ENCODE results near the gene CYB5A.

CYB5A gene

GRCh38 chr18:74274700-74275099 lies 17.1 kb downstream of the CYB5A start:
- CTCF ChIA-PET, result interaction anchor here (0.5 kb wide), 1 partner anchor 122 kb away, joined by 3 read pairs; no protein-coding TSS in a partner anchor
- Histone ChIP-seq H3K4me3 (ENCODE audit: low read depth, low read length) (no peak overlapping the region), H3K36me3 (ENCODE audit: control insufficient read depth in 2 of 2, insufficient read depth in 1 of 2, low read length in 2 of 2) (no peaks in the 10 kb centered on the region), H3K9me3 (ENCODE audit: control insufficient read depth, insufficient read depth, low read depth, low read length) (no peaks in the 10 kb centered on the region), H3K27ac (ENCODE audit: extremely low read depth, low read depth, low read length) (no peak overlapping the region), H3K4me1 (ENCODE audit: control insufficient read depth, insufficient read depth, low read length) (peaks cover 2% of the 10 kb centered on the region; the same call in 1 of the 2 replicates)
- TF ChIP-seq ZNF2 (tag by site-specific recombination; IDR thresholded peaks at IDR 0.05) (no peak), REPIN1 (tag by site-specific recombination; IDR thresholded peaks at IDR 0.05; ENCODE audit: low read depth) (no peak), OSR2 (tag by site-specific recombination; IDR thresholded peaks at IDR 0.05) (no peak), ZEB2 (tag by site-specific recombination; IDR thresholded peaks at IDR 0.05) (no peak), ZNF18 (tag by site-specific recombination; IDR thresholded peaks at IDR 0.05) (no peak), FEZF1 (tag by site-specific recombination; IDR thresholded peaks at IDR 0.05) (no peak), ZBTB1 (tag by site-specific recombination; IDR thresholded peaks at IDR 0.05) (no peak), HOXC10 (CRISPR knock-in tag; IDR thresholded peaks at IDR 0.05) (no peak), PBX3 (CRISPR knock-in tag; IDR thresholded peaks at IDR 0.05) (no peak), ZNF140 (tag by site-specific recombination; IDR thresholded peaks at IDR 0.05) (no peak), ZNF175 (tag by site-specific recombination; IDR thresholded peaks at IDR 0.05) (no peak), ZNF223 (tag by site-specific recombination; IDR thresholded peaks at IDR 0.05) (no peak), ZNF707 (tag by site-specific recombination; IDR thresholded peaks at IDR 0.05) (no peak), ZNF16 (tag by site-specific recombination; IDR thresholded peaks at IDR 0.05; ENCODE audit: low read depth) (no peak)
- POLR2A ChIA-PET, result no interaction called here

- H3K27ac ChIP-seq (ENCODE audit: extremely low read depth, low read depth, low read length), result no peak overlapping the region
- H3K36me3 ChIP-seq (ENCODE audit: control insufficient read depth in 2 of 2, insufficient read depth in 1 of 2, low read length in 2 of 2), result no peaks in the 10 kb centered on the region
- H3K4me1 ChIP-seq (ENCODE audit: control insufficient read depth, insufficient read depth, low read length), result peaks cover 4% of the 10 kb centered on the region; the same call in 1 of the 2 replicates
- no peaks in the 10 kb centered on the region for H3K9me3 ChIP-seq (ENCODE audit: control insufficient read depth, insufficient read depth, low read depth, low read length)
- POLR2A ChIA-PET, result no interaction called here
- no peak for TF ChIP-seq ZNF621 (tag by site-specific recombination; IDR thresholded peaks at IDR 0.05)
- TF ChIP-seq ZBTB1 (tag by site-specific recombination; IDR thresholded peaks at IDR 0.05), result no peak
- TF ChIP-seq KLF10 (tag by site-specific recombination; IDR thresholded peaks at IDR 0.05), result no peak
- no peak for TF ChIP-seq GLI4 (tag by site-specific recombination; IDR thresholded peaks at IDR 0.05)
- no peak for TF ChIP-seq ZNF302 (tag by site-specific recombination; IDR thresholded peaks at IDR 0.05; ENCODE audit: low read depth)
- CTCF ChIA-PET, result no interaction called here
- H3K4me3 ChIP-seq (ENCODE audit: low read depth, low read length), result no peak overlapping the region
Observed at GRCh38 chr18:74273394-74273793, 18.4 kb downstream of the CYB5A start.

GRCh38 chr18:74271635-74272034 lies 20.1 kb downstream of the CYB5A start:
- H3K27ac ChIP-seq (ENCODE audit: extremely low read depth, low read depth, low read length), result no peak overlapping the region
- H3K36me3 ChIP-seq (ENCODE audit: control insufficient read depth in 2 of 2, insufficient read depth in 1 of 2, low read length in 2 of 2), result no peaks in the 10 kb centered on the region
- H3K4me1 ChIP-seq (ENCODE audit: control insufficient read depth, insufficient read depth, low read length), result peaks cover 3% of the 10 kb centered on the region; the same call in 1 of the 2 replicates
- ChIA-PET POLR2A (no interaction called here), CTCF (no interaction called here)
- no peak overlapping the region for H3K4me3 ChIP-seq (ENCODE audit: low read depth, low read length)
- no peaks in the 10 kb centered on the region for H3K9me3 ChIP-seq (ENCODE audit: control insufficient read depth, insufficient read depth, low read depth, low read length)
- TF ChIP-seq ZSCAN4 (tag by site-specific recombination; IDR thresholded peaks at IDR 0.05) (no peak), ZNF76 (tag by site-specific recombination; IDR thresholded peaks at IDR 0.05; ENCODE audit: borderline replicate concordance, low read depth) (no peak), ZNF155 (tag by site-specific recombination; IDR thresholded peaks at IDR 0.05) (no peak), CTCF (tag by site-specific recombination; IDR thresholded peaks at IDR 0.05) (no peak), KLF9 (tag by site-specific recombination; IDR thresholded peaks at IDR 0.05; ENCODE audit: low read depth) (no peak), ZBTB7A (tag by site-specific recombination; IDR thresholded peaks at IDR 0.05; ENCODE audit: low read depth) (no peak), ZNF654 (tag by site-specific recombination; IDR thresholded peaks at IDR 0.05; ENCODE audit: low read depth) (no peak), MZF1 (tag by site-specific recombination; IDR thresholded peaks at IDR 0.05; ENCODE audit: borderline replicate concordance) (no peak), ZNF580 (tag by site-specific recombination; IDR thresholded peaks at IDR 0.05) (no peak), ZNF10 (tag by site-specific recombination; IDR thresholded peaks at IDR 0.05) (no peak), ZNF521 (tag by site-specific recombination; IDR thresholded peaks at IDR 0.05) (no peak), ZFP41 (tag by site-specific recombination; IDR thresholded peaks at IDR 0.05; ENCODE audit: borderline replicate concordance) (no peak)

All from HEK293 (cell line).